GM03348 (cell line): Measurements from ENCODE around the gene PDE4D.

ENCODE experiments used
- DNase-seq: peaks from one replicate; pipeline ENCODE4 v3.0.0; 2012; ENCODE audit warnings: low spot score

Gene PDE4D

DNA sequence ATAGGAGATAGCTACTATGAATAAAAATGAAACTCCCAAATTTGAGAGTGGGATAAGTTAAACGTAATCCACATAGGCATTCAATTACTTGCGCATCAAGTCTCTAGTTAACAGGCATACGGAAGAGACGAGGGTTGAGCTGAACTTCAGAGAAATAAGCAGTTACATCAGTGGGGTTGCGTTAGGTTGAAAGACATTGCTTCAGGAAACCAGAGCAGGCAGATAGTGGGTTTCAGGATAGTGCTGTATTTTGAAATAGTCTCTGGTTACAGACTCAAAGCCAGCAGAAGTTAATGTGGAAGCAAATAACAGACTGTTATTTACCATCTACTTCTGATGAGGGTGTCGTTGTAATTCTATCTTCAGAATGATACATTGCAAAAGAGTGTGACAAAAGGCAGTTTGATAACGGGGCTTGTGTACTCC, 533.4 kb downstream of the PDE4D start:
- DNase-seq, result no peak

GRCh38 chr5:59358005-59358861, 535.3 kb downstream of the PDE4D start:
- DNase-seq, result no peak

- no peak for DNase-seq
Measured at GRCh38 chr5:59357381-59357977, 536.0 kb downstream of the PDE4D start.

DNA sequence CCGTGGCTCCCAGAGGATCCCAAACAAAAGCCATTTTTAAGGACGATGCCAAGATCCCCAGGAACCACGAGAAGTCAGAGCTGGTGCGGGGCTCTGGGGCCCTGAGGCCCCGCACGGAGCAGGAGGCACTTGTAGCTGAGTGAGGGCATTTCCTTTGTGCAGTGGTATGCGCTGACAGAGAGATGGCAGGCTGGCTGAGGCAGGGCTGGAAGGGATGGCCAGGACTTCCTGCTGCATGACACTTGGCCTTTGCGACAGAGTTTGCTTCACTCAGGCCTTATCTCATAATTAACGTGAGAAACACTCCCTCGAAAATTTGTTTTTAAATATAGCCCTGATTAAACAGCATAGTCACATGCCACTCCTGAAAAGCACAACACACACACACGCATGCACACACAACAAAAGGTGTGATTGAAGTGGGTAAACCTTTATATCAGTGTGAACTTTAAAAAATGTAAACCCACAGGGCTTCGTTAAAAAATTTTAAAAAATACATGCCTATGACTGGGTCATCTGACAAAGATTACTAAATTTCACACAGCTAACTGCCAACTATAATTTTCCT, 536.6 kb downstream of the PDE4D start:
- DNase-seq, result no peak

DNA sequence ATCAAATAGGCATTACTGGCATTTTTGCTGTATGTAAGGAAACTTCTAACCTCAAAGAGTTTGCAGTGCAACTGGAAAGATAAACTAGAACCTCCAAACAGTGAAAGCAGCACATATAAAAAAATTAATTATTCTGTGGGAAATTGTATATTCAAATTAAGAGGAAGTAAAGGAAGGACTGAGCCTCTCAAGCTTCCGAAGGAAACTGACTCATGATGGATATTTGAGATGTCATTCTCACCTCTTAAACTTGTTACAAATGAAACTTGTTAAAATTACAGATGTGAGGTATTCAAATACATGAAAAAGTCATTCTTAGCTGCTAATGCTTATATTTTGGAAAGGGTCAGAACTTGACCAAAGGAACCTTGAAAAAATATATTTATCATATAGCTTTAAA, 538.7 kb downstream of the PDE4D start:
- no peak for DNase-seq

DNA sequence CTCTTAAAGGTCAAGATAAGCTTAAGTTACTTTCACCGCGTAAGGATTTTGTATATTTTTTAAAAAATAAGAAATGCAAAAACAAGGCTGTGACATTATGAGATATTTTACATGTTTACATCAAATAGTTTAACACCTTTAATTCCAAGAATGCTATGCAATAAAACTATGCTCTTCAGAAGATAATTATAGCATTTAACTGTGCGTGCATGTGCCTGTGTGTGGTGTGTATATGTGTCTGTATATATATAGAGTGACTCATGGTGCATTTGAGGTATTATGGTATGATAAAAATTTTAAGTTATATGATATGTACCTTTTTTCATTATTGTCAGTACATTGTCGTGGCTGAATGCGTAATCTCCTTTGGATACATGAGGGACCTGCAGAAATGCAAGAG, 539.3 kb downstream of the PDE4D start:
- no peak for DNase-seq

GRCh38 chr5:59351076-59351794, 542.3 kb downstream of the PDE4D start:
- no peak for DNase-seq

DNA sequence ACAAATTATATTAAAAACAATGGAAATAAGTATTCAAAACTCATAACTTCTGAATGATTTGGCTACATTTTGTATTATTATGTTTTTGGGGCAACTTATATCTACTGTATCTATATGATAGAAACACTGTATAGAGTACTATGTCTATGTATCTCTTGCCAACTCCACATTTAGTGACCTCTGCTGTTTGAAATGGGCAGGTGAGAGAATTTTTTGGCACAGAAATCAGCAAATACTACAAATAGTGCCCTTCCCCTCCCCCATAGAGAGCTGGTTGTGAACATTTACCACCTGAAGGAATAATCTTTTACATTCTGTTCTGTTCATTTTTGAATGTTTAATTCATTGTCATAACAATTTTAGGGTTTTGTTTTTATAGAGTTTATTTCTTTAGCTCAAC, 545.3 kb downstream of the PDE4D start:
- no peak for DNase-seq

DNA sequence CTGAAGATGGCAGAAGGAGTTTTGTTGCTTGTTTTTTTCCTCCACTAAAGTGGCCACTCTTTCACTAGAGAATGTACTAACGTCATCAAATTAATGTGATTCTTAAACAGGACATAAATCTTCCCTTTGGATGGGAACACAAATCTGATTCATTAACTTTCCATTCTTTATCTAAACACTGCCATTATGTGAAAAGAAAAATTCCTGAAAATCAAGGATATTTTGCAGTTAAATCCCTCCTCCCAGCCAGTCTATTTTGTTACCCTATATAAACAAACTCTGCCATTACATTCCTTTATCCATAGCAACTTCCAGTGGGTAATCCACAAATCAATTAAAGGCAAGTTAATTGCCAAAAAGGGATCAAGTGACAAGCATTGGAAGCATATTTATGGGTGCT, 546.5 kb downstream of the PDE4D start:
- no peak for DNase-seq

DNA sequence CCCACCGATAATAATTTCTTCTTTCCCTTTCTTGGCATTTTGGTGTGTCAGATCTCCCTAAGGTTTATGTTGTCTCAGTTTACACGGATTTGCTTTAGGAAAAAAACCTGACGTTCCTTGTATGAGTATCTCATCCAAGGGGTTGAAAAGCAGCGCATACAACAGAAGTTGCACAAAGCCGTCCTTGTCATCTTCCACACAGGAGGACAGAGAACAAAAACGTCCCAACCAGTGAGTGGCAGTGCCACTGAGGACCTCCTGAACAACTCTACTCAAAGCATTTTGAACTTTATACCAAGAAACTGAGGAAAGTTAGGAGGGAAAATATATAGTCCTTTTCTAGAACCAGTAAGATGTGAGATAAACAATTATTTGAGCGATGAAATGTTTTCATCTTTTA, 547.0 kb downstream of the PDE4D start:
- DNase-seq, result no peak

GRCh38 chr5:59342181-59342580, 551.3 kb downstream of the PDE4D start:
- no peak for DNase-seq

GRCh38 chr5:59341760-59342159, 551.8 kb downstream of the PDE4D start:
- DNase-seq, result no peak

- DNase-seq, result no peak
Measured at GRCh38 chr5:59341155-59341554, 552.4 kb downstream of the PDE4D start.

- DNase-seq, result no peak
Measured at GRCh38 chr5:59340637-59341036, 552.9 kb downstream of the PDE4D start.

GRCh38 chr5:59337240-59337639, 556.3 kb downstream of the PDE4D start:
- DNase-seq, result no peak

GRCh38 chr5:59335544-59335943, 558.0 kb downstream of the PDE4D start:
- DNase-seq, result no peak

DNA sequence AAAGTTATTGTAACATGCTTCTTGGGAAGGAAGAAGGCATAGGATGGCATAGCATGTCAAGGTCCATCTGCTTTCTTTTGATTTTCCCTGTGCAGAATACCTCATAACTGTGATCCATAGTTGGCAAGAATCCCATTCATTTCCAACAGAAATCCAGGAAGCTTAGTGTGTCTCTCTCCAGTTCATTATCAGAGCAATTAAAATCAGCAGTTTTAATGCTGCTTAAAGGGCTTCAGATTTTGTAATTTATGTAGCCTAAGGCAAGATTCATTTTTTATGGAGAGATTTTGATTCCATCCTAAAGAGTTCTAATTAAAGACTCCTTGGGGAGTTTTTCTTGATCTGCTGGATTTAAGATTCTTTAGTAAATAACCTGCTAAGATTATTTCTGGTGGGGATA, 560.1 kb downstream of the PDE4D start:
- DNase-seq, result no peak

DNA sequence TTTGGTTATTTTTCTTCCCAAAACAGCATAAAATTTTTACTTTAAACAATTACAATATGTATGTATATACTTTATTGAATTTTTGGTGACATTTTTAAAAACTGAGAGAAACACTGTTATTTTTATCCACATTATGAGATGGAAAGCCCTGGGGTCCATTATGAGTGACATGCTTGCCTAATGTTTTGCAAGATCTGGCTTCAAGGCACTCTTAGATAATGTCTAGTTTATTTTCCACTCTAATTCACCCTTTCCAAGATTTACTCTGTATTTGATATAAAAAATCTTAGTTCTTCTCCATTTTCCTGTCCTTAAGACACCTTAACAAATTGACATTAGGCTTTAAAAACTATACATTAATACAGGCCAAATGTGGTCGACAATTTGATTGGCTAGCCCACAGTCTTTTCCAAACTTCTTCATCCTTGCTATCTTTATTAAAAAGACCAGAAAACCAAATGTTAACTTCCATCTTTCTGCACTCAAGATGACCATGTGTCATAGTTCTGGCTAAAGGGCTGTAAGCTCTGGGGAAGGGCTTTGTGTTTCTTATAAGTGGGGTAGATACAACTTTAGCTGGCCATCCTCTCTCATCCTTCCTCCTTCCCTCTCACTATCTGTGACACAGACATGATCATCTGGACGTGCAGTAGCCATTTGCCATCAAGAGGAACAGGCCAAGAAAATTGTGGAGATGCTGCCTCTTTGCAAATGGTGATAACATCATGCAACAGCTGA, 561.1 kb downstream of the PDE4D start:
- DNase-seq, result no peak

- DNase-seq, result no peak
Measured at GRCh38 chr5:59330680-59331079, 562.8 kb downstream of the PDE4D start.

DNA sequence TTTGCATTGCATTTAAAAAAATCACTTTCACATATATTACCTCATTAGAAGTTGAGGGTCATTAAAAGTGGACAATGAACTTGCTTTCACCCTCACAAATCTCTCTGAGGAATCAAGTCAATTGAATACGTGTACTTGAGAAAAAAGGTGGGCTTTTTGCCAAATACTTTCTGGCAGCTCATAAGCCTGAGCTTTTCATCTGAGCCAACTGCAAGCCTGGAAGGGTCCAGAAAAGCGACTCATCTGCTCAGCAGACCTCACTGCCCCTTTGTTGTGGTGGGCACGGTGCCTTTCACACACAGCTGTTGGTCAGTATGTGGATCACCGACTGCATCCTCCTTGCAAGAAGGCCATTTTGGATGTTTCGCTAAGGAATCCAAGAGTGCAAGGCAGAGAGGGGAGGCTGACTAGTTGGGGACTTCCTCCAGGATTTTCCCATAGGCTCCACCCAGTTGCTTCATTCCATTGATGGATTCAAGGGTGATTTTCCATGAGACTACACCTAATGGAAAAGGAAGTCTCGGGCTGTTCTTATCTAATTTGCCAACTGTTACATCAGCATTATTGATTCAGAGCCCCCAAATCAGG, 564.7 kb downstream of the PDE4D start:
- no peak for DNase-seq

DNA sequence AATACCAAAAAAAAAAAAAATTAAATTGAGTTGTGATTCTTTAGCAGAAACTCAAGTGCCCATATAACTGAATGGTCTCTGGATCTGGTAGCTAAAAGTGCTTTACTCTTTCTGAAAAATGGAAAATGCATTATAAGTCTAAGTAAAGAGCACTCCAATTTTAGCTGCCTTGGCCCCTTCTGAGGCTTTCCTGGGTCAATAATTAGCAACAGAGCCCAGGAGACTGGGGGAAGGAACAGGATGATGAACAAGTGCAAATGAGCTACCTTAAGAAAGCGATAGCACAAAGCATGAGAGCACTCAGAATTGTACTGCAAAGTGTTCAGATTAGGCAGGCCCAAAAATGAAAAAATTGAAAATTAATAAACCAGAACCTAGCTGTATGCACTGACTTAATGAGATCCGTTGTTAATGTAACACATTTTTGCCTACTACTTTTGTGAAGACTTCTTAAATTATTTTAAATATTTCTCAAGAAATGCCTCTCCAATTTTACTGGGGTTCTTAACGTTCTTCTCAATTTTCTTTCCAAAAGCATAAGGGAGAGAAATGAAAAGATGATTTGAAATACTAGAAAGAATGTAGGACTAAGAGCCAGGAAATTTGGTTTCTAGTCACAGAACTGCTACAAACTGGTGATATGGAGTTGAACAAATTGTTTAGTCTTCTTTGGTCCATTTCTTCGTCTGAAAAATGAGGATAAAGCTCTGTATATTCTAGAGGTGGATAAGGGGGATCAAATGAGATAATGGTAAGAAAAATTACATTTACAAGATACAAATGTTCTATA, 566.1 kb downstream of the PDE4D start:
- DNase-seq, result no peak
